BLaER1 treated with 17β-estradiol and CSF1 and Interleukin-3, amounts not matched to agents 10 nM and 100 nM (cell line): ENCODE measurements around the gene CREB3L4.

ENCODE experiments used
- H3K27ac ChIP-seq, 11 experiments: shearing (Covaris generic); formaldehyde crosslinking; 2 replicates each; pipeline ENCODE4 v1.8.1; 2022
- H3K27me3 ChIP-seq, 11 experiments: shearing (Covaris generic); formaldehyde crosslinking; 2 replicates each; pipeline ENCODE4 v1.8.1; 2022
- H3K36me3 ChIP-seq, 11 experiments: shearing (Covaris generic); formaldehyde crosslinking; 2 replicates each; pipeline ENCODE4 v1.8.1; 2022
- H3K4me1 ChIP-seq, 10 experiments: shearing (Covaris generic); formaldehyde crosslinking; 2 replicates each; pipeline ENCODE4 v1.8.1; 2022
- H3K4me2 ChIP-seq, 11 experiments: shearing (Covaris generic); formaldehyde crosslinking; 2 replicates each; pipeline ENCODE4 v1.8.1; 2022
- H3K4me3 ChIP-seq, 10 experiments: shearing (Covaris generic); formaldehyde crosslinking; 2 replicates each; pipeline ENCODE4 v1.8.1; 2022
- H3K9ac ChIP-seq, 11 experiments: shearing (Covaris generic); formaldehyde crosslinking; 2 replicates each; pipeline ENCODE4 v1.8.1; 2022
- H3K9me3 ChIP-seq, 11 experiments: shearing (Covaris generic); formaldehyde crosslinking; replicated peaks in 1 of 11; 2 replicates each; pipeline ENCODE4 v1.8.1; 2022
- H4K20me1 ChIP-seq, 11 experiments: shearing (Covaris generic); formaldehyde crosslinking; 2 replicates each; pipeline ENCODE4 v1.8.1; 2022
- Cebpa-rat ChIP-seq, 11 experiments: shearing (Covaris generic); IDR thresholded peaks; 2 replicates each; pipeline ENCODE4 v1.8.1; 2022

Gene CREB3L4

DNA sequence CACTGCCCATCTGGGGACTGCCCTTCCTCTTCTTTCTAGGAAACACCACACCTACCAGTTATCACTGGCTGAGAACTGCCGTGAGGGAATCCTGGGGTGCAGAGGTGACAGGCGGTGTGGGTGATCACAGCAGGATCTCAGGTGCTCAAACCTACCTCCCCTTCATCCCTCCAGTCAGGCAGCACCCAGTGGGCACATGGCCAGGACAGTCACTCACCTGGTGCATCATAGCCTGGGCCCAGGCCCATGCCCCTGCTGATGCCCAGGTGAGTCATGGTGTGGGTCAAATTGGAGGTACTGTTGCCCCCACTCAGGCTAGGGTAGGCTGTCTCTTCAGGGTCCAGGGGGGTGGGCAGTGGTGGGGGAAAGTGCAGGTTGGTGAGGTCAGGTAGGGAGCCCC, 15.9 kb upstream of the CREB3L4 start:
- peaks cover 28 to 71% (median 47%) of the 10 kb centered on the region in 11 experiments for H4K20me1 ChIP-seq
- H3K4me3 ChIP-seq: no peak overlapping the region
- no peak for TF ChIP-seq Cebpa-rat (IDR thresholded peaks at IDR 0.05)
- no peak overlapping the region for H3K27ac ChIP-seq
- peak overlapping the region in 1 of 11 experiments; percentile 45; a peak in 1 of 22 replicates for H3K9ac ChIP-seq
- no peaks in the 10 kb centered on the region for H3K9me3 ChIP-seq
- H3K27me3 ChIP-seq: no peaks in the 10 kb centered on the region
- peak overlapping the region in 1 of 11 experiments; percentile 29; a peak in 1 of 22 replicates for H3K4me2 ChIP-seq
- H3K4me1 ChIP-seq: peaks cover 34 to 95% (median 55%) of the 10 kb centered on the region in 10 experiments
- H3K36me3 ChIP-seq: peaks cover 78 to 83% (median 80%) of the 10 kb centered on the region in 11 experiments

DNA sequence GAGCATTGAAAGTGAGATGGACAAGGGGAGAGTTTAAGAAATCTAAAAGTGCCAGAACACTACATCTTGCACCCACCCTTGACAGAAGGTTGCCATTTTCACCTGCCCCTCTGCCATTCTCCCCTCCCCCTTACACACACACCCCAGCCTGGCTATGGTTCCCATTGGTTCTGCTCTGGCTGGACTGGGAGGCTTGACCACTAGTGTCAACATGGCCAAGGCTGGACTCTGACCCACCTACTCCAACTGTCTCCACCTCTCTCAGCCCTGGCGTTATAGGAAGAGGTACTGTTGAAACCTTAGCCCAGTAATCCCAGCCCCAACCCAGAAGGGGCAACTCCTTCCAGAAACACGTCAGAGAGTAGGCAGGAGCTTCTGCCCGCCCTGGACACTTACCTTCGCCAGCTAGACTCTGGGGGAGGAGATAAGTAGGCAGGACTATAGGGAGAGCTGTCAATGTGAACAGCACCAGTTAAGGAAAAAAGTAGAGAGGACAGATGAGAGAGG, 13.8 kb upstream of the CREB3L4 start:
- Histone ChIP-seq H3K27ac (no peak overlapping the region), H3K4me3 (no peak overlapping the region), H3K4me1 (peaks cover 39 to 80% (median 46%) of the 10 kb centered on the region in 10 experiments), H3K4me2 (0 out of 22 replicates have a peak overlapping the region, but pooled peaks of 2 of the 11 experiments have one; percentile 91 to 98), H3K9me3 (no peaks in the 10 kb centered on the region), H3K27me3 (no peaks in the 10 kb centered on the region), H3K36me3 (peaks cover 60 to 63% (median 61%) of the 10 kb centered on the region in 11 experiments), H4K20me1 (peaks cover 39 to 75% (median 54%) of the 10 kb centered on the region in 11 experiments), H3K9ac (peak overlapping the region in 7 of 11 experiments; percentile 1 to 86 (median 14); a peak in 4 of 22 replicates)
- TF ChIP-seq Cebpa-rat (IDR thresholded peaks at IDR 0.05): no peak

DNA sequence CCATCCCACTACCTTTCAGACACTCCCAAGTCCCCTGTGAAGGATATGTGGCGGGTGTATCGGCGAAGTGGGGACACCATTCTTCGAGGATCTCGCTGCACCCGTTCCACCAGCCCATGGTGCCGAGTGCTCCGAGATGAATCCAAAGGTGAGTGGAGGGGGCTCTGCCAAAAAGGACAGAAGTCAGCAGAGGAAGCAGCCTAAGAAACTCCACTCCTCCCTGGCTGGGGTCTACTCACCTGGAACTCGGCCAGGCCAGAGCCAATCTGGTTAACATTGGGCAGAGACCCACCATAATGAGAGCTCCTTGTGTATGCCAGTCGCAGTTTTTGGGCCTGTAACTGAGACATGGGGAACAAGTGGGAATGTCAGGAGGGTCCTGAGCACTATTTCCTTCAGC, 12.9 kb upstream of the CREB3L4 start:
- peak overlapping the region in 7 of 11 experiments; percentile 1 to 89 (median 43); a peak in 7 of 22 replicates for H3K9ac ChIP-seq
- H3K27ac ChIP-seq: 0 out of 22 replicates have a peak overlapping the region, but pooled peaks of 2 of the 11 experiments have one; percentile 3 to 6
- H3K9me3 ChIP-seq: no peaks in the 10 kb centered on the region
- H4K20me1 ChIP-seq: peaks cover 39 to 75% (median 54%) of the 10 kb centered on the region in 11 experiments
- no peak for TF ChIP-seq Cebpa-rat (IDR thresholded peaks at IDR 0.05)
- peak overlapping the region in 9 of 11 experiments; percentile 89 to 99 (median 95); a peak in 15 of 22 replicates for H3K4me2 ChIP-seq
- peaks cover 53 to 62% (median 56%) of the 10 kb centered on the region in 11 experiments for H3K36me3 ChIP-seq
- no peak overlapping the region for H3K4me3 ChIP-seq
- no peaks in the 10 kb centered on the region for H3K27me3 ChIP-seq
- peaks cover 44 to 80% (median 51%) of the 10 kb centered on the region in 10 experiments for H3K4me1 ChIP-seq

DNA sequence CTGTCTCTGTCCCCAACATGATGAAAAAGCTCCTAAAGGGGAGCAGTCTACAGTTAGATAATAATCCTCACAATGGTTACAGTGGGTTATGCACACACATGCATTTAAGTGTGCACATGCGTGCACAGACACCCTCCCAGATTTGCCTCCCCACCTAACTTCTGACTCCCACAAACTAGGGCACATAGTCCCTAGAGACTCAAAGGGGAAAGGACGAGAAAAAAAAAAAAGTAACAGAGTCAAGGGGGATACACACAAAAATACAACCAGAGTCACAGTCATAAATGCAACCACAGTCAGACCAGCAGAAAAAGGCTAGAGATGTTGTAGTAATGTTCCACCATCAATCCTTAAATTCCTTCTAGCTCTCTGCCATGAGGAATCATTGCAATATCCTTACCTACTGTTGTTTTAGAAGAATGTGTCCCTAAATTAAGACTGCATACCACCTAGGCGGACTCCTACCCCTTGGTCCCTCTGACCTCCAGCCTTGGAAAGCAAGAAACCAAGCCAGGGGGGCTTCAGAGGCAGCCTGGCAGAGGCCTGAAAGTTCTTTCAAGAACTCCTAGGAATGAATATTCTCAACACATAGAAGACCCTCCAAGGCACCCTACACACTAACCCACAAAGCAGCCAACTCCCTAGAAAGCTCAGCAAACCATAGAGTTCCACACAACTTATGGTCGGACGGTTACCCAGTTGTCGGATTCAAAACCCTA, 10.5 kb upstream of the CREB3L4 start:
- H4K20me1 ChIP-seq: peaks cover 39 to 69% (median 52%) of the 10 kb centered on the region in 11 experiments
- peak overlapping the region; percentile 85 to 99 (median 95) for H3K4me2 ChIP-seq
- H3K9me3 ChIP-seq: no peaks in the 10 kb centered on the region
- TF ChIP-seq Cebpa-rat (IDR thresholded peaks at IDR 0.05): no peak
- H3K27ac ChIP-seq: peak overlapping the region; percentile 69 to 94 (median 91)
- no peaks in the 10 kb centered on the region for H3K27me3 ChIP-seq
- H3K4me3 ChIP-seq: peak overlapping the region; percentile 81 to 99 (median 96)
- H3K9ac ChIP-seq: peak overlapping the region; percentile 86 to 97 (median 95)
- peaks cover 60 to 80% (median 67%) of the 10 kb centered on the region in 10 experiments for H3K4me1 ChIP-seq
- H3K36me3 ChIP-seq: peaks cover 42 to 56% (median 46%) of the 10 kb centered on the region in 11 experiments

DNA sequence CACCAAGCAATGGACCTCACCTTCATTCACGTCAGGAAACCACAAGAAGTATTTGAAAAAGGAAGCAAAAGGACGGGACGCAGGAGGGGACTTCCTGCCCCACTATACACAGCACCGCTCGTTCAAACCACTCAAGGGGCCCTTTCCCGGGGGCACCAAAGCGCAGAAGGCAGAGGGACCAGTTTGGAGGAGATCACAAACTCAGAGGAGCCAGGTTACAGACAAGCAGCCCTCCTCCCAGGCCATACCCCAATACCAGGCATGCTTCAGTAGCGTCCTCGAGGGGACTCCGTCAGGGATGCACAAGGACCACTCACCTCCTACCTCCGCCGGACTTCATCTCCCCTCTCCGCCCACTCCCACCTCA, 10.0 kb upstream of the CREB3L4 start:
- Histone ChIP-seq H3K27ac (peak overlapping the region; percentile 69 to 94 (median 91)), H3K9me3 (no peaks in the 10 kb centered on the region), H4K20me1 (peaks cover 39 to 67% (median 48%) of the 10 kb centered on the region in 11 experiments), H3K4me1 (peaks cover 66 to 81% (median 73%) of the 10 kb centered on the region in 10 experiments), H3K4me3 (peak overlapping the region; percentile 81 to 99 (median 96)), H3K27me3 (no peaks in the 10 kb centered on the region), H3K9ac (peak overlapping the region; percentile 86 to 97 (median 95)), H3K4me2 (peak overlapping the region; percentile 85 to 99 (median 95)), H3K36me3 (peaks cover 37 to 50% (median 40%) of the 10 kb centered on the region in 11 experiments)
- no peak for TF ChIP-seq Cebpa-rat (IDR thresholded peaks at IDR 0.05)

DNA sequence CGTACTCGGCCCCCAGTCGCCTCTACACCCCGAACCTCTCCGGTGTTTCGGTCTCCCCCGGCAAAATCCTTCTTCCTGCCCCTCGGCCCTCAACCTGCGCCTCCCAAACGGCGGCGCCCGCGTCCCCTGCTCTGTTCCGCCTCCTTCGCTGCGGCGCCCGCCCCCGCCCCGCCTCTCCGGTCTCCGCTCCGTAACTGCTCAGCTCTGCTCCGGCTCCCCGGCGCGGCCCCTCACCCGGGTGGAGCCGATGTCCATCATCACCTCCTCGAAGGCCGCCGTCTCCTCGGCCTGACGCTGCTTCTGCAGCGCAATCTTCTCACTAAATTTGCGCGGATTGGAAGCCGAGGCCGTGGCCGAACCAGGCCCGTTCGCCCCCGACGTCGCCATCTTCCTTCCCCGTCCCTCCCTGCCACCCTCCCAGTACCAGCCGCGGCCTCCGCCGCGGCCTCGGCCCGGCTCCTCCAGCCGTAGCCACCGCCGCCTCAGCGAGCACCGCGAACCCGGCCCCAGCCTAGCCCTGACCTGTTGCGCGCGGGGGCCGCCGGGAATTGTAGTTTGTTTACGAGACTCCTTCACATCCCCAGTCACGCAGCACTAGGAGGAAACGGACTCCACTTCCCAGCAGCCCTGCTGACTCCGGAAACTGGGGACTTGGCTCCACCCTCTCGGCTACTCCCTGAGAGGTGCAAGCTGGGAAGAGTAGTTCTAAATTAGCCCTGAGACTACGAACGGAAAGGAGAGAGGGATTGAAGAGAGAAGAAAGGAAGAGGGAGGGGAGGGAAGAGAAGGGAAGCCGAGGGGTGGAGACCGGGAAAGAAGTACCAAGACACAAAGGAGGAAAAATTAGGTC, 9.4 kb upstream of the CREB3L4 start, which contains the start of gene CRTC2:
Gene CRTC2, minus strand, starts transcription at position 502 of the 850 bp plus-strand sequence. Its CDS starts 115 bp downstream, at position 387.
- peaks cover 39 to 61% (median 45%) of the 10 kb centered on the region in 11 experiments for H4K20me1 ChIP-seq
- no peaks in the 10 kb centered on the region for H3K27me3 ChIP-seq
- peaks cover 69 to 83% (median 76%) of the 10 kb centered on the region in 10 experiments for H3K4me1 ChIP-seq
- H3K9ac ChIP-seq: peak within 1 kb of the TSS; percentile 86 to 97 (median 95)
- H3K4me3 ChIP-seq: peak within 1 kb of the TSS; percentile 81 to 99 (median 96)
- peaks cover 31 to 44% (median 34%) of the 10 kb centered on the region in 11 experiments for H3K36me3 ChIP-seq
- no peaks in the 10 kb centered on the region for H3K9me3 ChIP-seq
- TF ChIP-seq Cebpa-rat (IDR thresholded peaks at IDR 0.05): no peak
- H3K4me2 ChIP-seq: peak within 1 kb of the TSS; percentile 94 to 100 (median 99)
- peak within 1 kb of the TSS; percentile 69 to 94 (median 91) for H3K27ac ChIP-seq

DNA sequence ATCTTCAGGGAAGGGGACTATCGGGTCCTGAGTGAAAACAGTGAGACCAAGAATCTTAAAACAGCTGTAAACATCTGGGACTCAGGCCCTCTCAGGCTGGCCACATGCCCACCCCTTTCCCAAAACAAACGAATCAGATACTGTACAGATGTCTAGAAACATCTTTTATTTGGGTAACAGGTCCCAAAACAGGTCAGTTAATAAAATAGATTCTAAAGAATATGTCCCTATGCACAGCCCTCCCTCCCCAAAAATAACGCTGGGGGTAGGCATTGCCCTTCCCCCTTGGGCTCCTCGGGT, 8.8 kb upstream of the CREB3L4 start:
- Histone ChIP-seq H3K27me3 (no peaks in the 10 kb centered on the region), H4K20me1 (peaks cover 36 to 55% (median 39%) of the 10 kb centered on the region in 11 experiments), H3K27ac (peak overlapping the region; percentile 9 to 93 (median 91); a peak in 21 of 22 replicates), H3K9ac (peak overlapping the region; percentile 67 to 97 (median 95); a peak in 19 of 22 replicates), H3K4me3 (peak overlapping the region; percentile 81 to 99 (median 96); a peak in 16 of 20 replicates), H3K9me3 (no peaks in the 10 kb centered on the region), H3K4me1 (peaks cover 69 to 81% (median 77%) of the 10 kb centered on the region in 10 experiments), H3K36me3 (peaks cover 25 to 39% (median 28%) of the 10 kb centered on the region in 11 experiments), H3K4me2 (peak overlapping the region; percentile 90 to 100 (median 99))
- TF ChIP-seq Cebpa-rat (IDR thresholded peaks at IDR 0.05): no peak

DNA sequence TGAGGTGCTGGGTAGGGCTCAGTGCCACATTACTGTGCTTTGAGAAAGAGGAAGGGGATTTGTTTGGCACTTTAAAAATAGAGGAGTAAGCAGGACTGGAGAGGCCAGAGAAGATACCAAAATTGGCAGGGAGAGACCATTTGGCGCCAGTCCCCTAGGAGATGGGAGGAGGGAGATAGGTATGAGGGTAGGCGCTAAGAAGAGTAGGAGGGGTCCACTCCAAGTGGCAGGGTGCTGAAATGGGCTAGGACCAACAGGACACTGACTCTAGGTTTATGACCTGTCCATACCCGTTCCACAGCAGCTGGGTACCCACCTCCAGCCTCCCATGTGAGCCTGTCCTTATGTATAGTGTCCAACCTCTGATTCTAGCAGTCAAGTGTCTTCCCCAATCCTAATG, 8.2 kb upstream of the CREB3L4 start:
- Histone ChIP-seq H3K36me3 (peaks cover 19 to 33% (median 23%) of the 10 kb centered on the region in 11 experiments), H3K4me2 (peak overlapping the region; percentile 90 to 100 (median 99)), H3K27me3 (no peaks in the 10 kb centered on the region), H4K20me1 (peaks cover 31 to 49% (median 34%) of the 10 kb centered on the region in 11 experiments), H3K9ac (peak overlapping the region; percentile 12 to 97 (median 93); a peak in 18 of 22 replicates), H3K9me3 (no peaks in the 10 kb centered on the region), H3K4me1 (peaks cover 68 to 83% (median 80%) of the 10 kb centered on the region in 10 experiments), H3K27ac (peak overlapping the region; percentile 9 to 93 (median 91); a peak in 21 of 22 replicates), H3K4me3 (peak overlapping the region in 6 of 10 experiments; percentile 13 to 99 (median 84); a peak in 8 of 20 replicates)
- no peak for TF ChIP-seq Cebpa-rat (IDR thresholded peaks at IDR 0.05)
